ENCODE data around the gene PHPT1. TPM values are rescaled to one million over a fixed set of nuclear protein-coding genes. Genes with fewer than 3 reads are reported as not detected.

Gene PHPT1
- total and polyA plus RNA-seq, 2 experiments from 2014 or later: 86.2 to 437 TPM

DNA sequence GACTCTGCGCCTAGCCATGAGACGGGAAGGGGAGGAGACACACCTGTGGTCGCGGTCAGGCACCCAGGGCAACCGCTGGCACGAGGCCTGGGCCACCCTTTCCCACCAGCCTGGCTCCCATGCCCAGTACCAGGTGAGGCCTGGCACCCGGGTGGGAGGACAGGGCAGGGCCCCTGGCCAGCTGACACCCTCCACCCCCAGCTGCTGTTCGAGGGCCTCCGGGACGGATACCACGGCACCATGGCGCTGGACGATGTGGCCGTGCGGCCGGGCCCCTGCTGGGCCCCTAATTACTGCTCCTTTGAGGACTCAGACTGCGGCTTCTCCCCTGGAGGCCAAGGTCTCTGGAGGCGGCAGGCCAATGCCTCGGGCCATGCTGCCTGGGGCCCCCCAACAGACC is 8.0 kb downstream of the PHPT1 start (continued):
- TF ChIP-seq ZNF462 (CRISPR knock-in tag; IDR thresholded peaks at IDR 0.05): no peak
- no peak for TF ChIP-seq NANOG (IDR thresholded peaks at IDR 0.05; ENCODE audit: borderline replicate concordance)
- no peak for TF ChIP-seq EZH2 (IDR thresholded peaks at IDR 0.05; ENCODE audit: low read depth, unreplicated experiment)
- no peak for TF ChIP-seq EZH2phosphoT487 (IDR thresholded peaks at IDR 0.05; ENCODE audit: unreplicated experiment)

- peaks cover 17% of the 10 kb centered on the region; the same call in 2 of the 3 replicates for H3K36me3 Mint-ChIP-seq (ENCODE audit: low read depth)
- Histone ChIP-seq H3K4me2 (no peak overlapping the region), H3K27ac (ENCODE audit: low read depth) (no peak overlapping the region), H3K27me3 (ENCODE audit: insufficient read depth) (no peaks in the 10 kb centered on the region), H3K79me2 (replicated peaks; ENCODE audit: insufficient read depth) (no peaks in the 10 kb centered on the region), H3F3A (replicated peaks; ENCODE audit: low read depth) (no peaks in the 10 kb centered on the region), H3K4me1 (ENCODE audit: insufficient read depth) (no peaks in the 10 kb centered on the region), H3K4me3 (no peak overlapping the region), H3K9me2 (ENCODE audit: insufficient read depth) (no peaks in the 10 kb centered on the region), H4K20me1 (replicated peaks; ENCODE audit: insufficient read depth) (0 out of 2 replicates have a peak, but pooled peaks cover 5% of the 10 kb centered on the region), H2AFZ (no peak overlapping the region), H3K36me3 (ENCODE audit: insufficient read depth) (peaks cover 6% of the 10 kb centered on the region)
- ATAC-seq: peak; percentile 5
- H3K4me3 Mint-ChIP-seq: no peak overlapping the region
- TF ChIP-seq, protein P1, sequence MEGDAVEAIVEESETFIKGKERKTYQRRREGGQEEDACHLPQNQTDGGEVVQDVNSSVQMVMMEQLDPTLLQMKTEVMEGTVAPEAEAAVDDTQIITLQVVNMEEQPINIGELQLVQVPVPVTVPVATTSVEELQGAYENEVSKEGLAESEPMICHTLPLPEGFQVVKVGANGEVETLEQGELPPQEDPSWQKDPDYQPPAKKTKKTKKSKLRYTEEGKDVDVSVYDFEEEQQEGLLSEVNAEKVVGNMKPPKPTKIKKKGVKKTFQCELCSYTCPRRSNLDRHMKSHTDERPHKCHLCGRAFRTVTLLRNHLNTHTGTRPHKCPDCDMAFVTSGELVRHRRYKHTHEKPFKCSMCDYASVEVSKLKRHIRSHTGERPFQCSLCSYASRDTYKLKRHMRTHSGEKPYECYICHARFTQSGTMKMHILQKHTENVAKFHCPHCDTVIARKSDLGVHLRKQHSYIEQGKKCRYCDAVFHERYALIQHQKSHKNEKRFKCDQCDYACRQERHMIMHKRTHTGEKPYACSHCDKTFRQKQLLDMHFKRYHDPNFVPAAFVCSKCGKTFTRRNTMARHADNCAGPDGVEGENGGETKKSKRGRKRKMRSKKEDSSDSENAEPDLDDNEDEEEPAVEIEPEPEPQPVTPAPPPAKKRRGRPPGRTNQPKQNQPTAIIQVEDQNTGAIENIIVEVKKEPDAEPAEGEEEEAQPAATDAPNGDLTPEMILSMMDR (conservative IDR thresholded peaks at IDR 0.05; ENCODE audit: low read depth in 2 of 2): no peak
- TF ChIP-seq STAT1 (IDR thresholded peaks at IDR 0.05; ENCODE audit: unreplicated experiment) (no peak), EZH2phosphoT487 (IDR thresholded peaks at IDR 0.05; ENCODE audit: unreplicated experiment) (no peak), ETS1 (IDR thresholded peaks at IDR 0.05) (no peak), ZNF331 (CRISPR knock-in tag; IDR thresholded peaks at IDR 0.05; ENCODE audit: low read depth) (no peak), EZH2 (IDR thresholded peaks at IDR 0.05; ENCODE audit: low read depth, unreplicated experiment) (no peak)
- no peaks in the 10 kb centered on the region for H3K27me3 Mint-ChIP-seq (ENCODE audit: insufficient read depth, low read depth, poor library complexity)
- H3K27ac Mint-ChIP-seq: no peak overlapping the region
- H3K9me3 Mint-ChIP-seq: no peaks in the 10 kb centered on the region
- DNase-seq (ENCODE audit: low spot score): no peak
- no peaks in the 10 kb centered on the region for H3K4me1 Mint-ChIP-seq
Measured at GRCh38 chr9:136857581-136858412, 8.6 kb downstream of the PHPT1 start.

All from GM23338 (cell line).